IPS-15b (cell line): ENCODE measurements around the gene TMCO4.

ENCODE experiments used
- H3K27me3 ChIP-seq: one replicate; pipeline ENCODE4 v1.6.1; 2013; ENCODE audit warnings: low read length; ENCODE audit not compliant: control insufficient read depth, insufficient read depth
- H3K36me3 ChIP-seq: one replicate; pipeline ENCODE4 v1.6.1; 2013; ENCODE audit warnings: low read length; ENCODE audit not compliant: control insufficient read depth, insufficient read depth
- H3K4me1 ChIP-seq: one replicate; pipeline ENCODE4 v1.6.1; 2013; ENCODE audit warnings: mild to moderate bottlenecking, low read length; ENCODE audit not compliant: control insufficient read depth, insufficient read depth
- H3K4me3 ChIP-seq: one replicate; pipeline ENCODE4 v1.5.1; 2013; ENCODE audit warnings: low read depth, low read length
- H3K9ac ChIP-seq: one replicate; pipeline ENCODE4 v1.6.1; 2013; ENCODE audit warnings: low read depth, mild to moderate bottlenecking, low read length
- H3K9me3 ChIP-seq: one replicate; pipeline ENCODE4 v1.6.1; 2013; ENCODE audit warnings: mild to moderate bottlenecking, low read length; ENCODE audit not compliant: control insufficient read depth, insufficient read depth

Gene TMCO4

DNA sequence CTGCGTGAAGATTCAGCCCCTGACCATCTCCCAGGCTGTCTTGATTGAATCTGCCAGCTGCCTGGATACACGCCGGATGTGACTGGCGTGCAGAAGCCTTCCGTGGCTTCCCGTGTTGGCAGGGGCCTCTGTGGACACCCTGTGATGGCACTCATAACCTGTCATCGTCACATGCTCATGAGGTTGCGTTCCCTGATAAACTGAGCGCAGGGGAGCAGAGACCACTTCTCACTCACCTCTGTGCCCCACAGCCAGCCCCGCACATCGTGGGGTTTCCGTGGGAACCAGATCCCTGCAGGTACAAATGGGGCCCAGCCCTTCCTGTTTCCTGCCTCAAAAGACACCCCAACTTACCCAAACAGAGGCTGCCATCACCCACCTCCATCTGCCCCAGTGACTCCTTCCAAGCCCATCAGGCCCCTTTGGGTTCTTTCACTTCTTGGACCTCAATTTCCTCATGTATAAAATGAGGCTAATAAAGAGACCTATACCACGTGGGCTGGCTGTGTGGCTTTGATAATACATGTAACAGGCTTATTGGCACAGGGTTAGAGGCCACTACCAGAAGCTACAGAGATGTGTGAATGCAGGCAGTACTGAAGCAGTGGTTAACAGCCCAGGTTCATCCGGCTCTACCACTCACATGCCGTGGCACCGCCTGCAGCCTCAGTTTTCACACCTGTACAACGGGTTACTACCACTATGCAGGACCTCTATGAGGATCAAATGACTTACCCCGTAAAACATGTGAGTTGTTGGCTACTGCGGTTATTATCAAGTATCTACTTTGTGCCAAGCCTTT lies 111.5 kb downstream of the TMCO4 start:
- Histone ChIP-seq H3K4me1 (peaks cover 5% of the 10 kb centered on the region), H3K4me3 (no peak overlapping the region), H3K27me3 (no peaks in the 10 kb centered on the region), H3K36me3 (no peaks in the 10 kb centered on the region), H3K9me3 (no peaks in the 10 kb centered on the region), H3K9ac (no peak overlapping the region)

DNA sequence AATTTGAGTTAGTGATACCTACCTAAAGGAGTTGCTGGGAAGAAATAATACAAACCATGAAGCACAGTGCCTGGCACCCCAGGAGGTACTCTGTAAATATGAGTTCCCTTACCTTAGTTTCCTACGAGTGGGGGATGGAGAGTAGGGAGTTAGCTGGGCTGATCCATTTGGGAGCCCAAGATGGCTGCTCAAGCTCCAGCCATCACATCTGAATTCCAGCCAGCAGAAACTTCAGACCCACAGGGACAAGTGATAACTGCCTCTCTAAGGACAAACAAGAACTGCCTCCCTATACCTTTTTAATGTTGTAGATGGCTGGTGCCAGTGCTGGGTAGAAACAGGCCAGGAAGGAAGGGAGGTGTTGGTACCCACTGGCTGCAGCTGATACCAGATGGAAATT lies 112.3 kb downstream of the TMCO4 start:
- H3K4me1 ChIP-seq: peaks cover 5% of the 10 kb centered on the region
- H3K4me3 ChIP-seq: no peak overlapping the region
- H3K9ac ChIP-seq: no peak overlapping the region
- no peaks in the 10 kb centered on the region for H3K9me3 ChIP-seq
- H3K27me3 ChIP-seq: no peaks in the 10 kb centered on the region
- H3K36me3 ChIP-seq: no peaks in the 10 kb centered on the region

DNA sequence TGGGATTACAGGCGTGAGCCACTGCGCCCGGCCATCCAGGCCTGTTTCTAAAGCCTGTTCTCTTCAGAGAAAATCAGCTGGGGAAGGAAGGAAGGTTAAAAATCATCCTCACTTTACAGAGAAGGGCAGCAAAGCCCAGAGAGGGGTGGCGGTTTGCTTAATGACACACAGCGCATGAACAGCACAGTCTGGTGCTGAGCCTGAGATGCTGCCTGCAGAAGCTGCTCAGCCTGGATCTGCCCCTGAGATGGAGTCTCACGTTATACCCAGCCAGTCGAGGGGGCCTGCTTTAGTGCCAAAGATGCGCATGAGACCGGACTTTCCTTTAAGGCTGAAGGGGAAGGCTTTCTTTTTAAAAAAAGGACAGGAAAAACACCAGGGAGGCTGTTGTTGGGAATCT lies 113.7 kb downstream of the TMCO4 start:
- Histone ChIP-seq H3K9me3 (no peaks in the 10 kb centered on the region), H3K36me3 (no peaks in the 10 kb centered on the region), H3K4me3 (no peak overlapping the region), H3K27me3 (no peaks in the 10 kb centered on the region), H3K9ac (no peak overlapping the region), H3K4me1 (peaks cover 5% of the 10 kb centered on the region)

DNA sequence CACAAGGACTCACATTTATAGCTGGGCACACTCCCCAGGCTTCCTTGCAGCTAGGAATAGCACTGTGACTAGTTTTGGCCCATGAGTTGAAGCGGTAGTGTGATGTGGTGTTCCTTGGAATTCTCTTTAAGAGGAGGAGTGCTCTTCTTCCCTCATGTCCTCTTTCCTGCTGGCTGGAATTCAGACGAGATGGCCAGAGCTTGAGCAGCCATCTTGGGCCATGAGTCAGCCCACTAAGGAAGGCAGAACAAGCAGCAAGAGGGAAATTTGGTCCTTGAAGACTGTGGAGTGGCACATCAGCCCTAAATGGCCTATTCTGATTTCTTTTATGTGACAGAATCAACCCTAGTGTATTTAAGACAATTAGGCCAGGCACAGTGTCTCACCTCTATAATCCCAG lies 115.0 kb downstream of the TMCO4 start:
- Histone ChIP-seq H3K9me3 (no peaks in the 10 kb centered on the region), H3K4me3 (no peak overlapping the region), H3K36me3 (no peaks in the 10 kb centered on the region), H3K4me1 (peaks cover 5% of the 10 kb centered on the region), H3K27me3 (no peaks in the 10 kb centered on the region), H3K9ac (no peak overlapping the region)

DNA sequence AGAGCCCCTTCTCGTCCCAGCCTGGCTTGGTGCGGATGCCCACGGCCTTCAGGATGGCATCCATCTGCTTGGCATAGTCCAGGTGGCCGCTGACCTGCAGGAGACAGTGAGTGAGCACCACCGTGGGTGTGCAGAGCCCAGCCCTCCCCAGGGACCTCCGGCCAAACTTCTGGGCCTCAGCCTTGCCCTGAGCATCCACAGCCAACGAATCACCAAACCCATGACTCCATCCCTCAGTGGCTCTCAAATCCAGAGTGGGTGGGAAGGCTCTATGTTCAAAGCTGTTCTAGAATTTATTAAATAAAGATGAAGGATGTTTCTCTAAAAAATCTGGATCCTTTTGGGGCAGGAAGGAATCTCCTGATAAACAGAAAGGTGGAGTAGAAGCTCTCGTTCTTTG lies 116.4 kb downstream of the TMCO4 start:
- H3K36me3 ChIP-seq: no peaks in the 10 kb centered on the region
- H3K4me3 ChIP-seq: no peak overlapping the region
- H3K9ac ChIP-seq: no peak overlapping the region
- H3K9me3 ChIP-seq: no peaks in the 10 kb centered on the region
- no peaks in the 10 kb centered on the region for H3K27me3 ChIP-seq
- peaks cover 5% of the 10 kb centered on the region for H3K4me1 ChIP-seq

DNA sequence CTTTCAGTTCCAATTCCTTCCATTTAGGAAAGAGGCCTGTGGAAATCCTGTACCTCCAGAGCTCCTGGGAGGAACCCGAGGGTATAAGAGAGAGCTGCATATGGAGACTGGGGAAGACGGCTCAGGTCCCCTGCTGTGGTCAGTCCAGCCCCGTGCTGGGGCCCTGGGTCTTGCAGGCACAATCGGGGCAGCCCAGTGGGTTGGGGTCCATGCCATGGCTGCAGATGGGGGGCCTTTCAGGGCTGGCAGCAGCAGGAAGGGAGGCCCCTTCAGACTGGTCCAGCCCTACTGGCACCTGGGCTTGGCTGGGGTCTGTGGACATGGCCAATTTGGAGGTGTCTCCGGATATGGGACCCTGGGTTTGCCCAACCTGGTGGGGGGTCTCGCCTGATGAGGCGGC lies 116.8 kb downstream of the TMCO4 start:
- Histone ChIP-seq H3K9me3 (no peaks in the 10 kb centered on the region), H3K4me1 (peaks cover 5% of the 10 kb centered on the region), H3K27me3 (no peaks in the 10 kb centered on the region), H3K9ac (no peak overlapping the region), H3K4me3 (no peak overlapping the region), H3K36me3 (no peaks in the 10 kb centered on the region)

DNA sequence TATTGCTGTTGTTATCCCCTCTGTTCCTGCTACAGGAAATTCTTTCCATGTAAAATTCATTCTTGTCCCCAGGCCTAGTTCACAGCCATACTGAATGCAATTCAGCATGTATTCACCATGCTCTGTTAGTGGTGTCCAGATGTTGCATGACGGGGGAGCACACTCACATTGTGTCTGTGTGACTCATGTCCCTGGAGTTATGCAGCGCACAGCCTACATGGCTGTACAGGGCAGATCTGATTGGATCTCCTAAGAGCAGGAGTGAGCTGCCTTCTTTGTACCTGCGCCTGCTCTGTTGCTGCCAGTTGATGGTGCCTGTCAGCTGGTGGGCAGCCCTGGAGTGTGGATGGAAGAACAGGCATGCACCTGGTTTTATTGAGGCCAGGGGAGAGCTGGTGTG lies 117.5 kb downstream of the TMCO4 start:
- Histone ChIP-seq H3K4me3 (no peak overlapping the region), H3K4me1 (peaks cover 5% of the 10 kb centered on the region), H3K9ac (no peak overlapping the region), H3K27me3 (no peaks in the 10 kb centered on the region), H3K36me3 (no peaks in the 10 kb centered on the region), H3K9me3 (no peaks in the 10 kb centered on the region)

DNA sequence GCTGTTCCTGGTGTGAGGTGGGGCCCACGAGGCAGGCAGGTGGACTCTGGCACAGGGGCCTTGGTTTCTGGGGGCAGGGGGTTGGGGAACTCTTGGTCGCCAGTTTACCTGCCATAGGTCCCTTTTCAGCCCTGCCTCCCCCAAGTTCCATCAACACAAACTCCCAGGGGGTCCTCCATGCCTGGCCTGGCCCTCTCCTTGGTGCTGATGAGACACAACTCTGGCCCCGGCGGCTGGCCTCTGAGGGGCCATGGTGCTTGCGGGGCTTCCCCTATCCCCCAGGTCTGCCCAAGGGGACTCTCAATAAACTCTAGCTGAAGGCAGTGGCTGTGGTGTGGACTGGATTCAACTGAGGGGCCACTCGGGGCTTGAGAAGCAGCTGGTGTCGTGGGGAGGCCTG lies 119.1 kb downstream of the TMCO4 start:
- Histone ChIP-seq H3K9me3 (no peaks in the 10 kb centered on the region), H3K27me3 (peaks cover 6% of the 10 kb centered on the region), H3K9ac (no peak overlapping the region), H3K4me3 (no peak overlapping the region), H3K4me1 (no peaks in the 10 kb centered on the region), H3K36me3 (no peaks in the 10 kb centered on the region)

DNA sequence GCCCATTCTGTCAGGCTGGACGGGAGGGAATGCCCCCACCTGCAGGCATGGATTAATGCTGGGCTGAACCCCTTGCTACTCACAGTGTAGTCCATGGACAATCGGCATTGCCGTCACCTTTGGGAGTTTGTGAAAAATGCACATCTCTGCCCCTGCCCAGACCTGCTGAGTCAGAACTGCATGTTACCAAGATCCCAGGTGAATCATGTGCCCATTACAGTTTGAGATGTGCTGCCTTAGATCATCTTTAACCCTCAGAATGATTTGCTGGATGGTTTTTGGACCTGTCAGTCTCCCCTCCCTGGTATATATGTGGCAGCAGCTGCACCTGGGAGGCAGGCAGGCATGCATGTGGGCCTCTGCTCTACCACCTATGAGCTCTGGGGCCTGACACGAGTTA lies 120.0 kb downstream of the TMCO4 start:
- H3K9me3 ChIP-seq: no peaks in the 10 kb centered on the region
- H3K9ac ChIP-seq: no peak overlapping the region
- H3K4me3 ChIP-seq: no peak overlapping the region
- H3K4me1 ChIP-seq: no peaks in the 10 kb centered on the region
- no peaks in the 10 kb centered on the region for H3K36me3 ChIP-seq
- peaks cover 13% of the 10 kb centered on the region for H3K27me3 ChIP-seq

DNA sequence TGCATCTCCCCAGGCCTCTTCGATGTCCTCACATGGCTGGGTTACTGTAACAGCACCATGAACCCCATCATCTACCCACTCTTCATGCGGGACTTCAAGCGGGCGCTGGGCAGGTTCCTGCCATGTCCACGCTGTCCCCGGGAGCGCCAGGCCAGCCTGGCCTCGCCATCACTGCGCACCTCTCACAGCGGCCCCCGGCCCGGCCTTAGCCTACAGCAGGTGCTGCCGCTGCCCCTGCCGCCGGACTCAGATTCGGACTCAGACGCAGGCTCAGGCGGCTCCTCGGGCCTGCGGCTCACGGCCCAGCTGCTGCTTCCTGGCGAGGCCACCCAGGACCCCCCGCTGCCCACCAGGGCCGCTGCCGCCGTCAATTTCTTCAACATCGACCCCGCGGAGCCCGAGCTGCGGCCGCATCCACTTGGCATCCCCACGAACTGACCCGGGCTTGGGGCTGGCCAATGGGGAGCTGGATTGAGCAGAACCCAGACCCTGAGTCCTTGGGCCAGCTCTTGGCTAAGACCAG lies 120.7 kb downstream of the TMCO4 start:
- no peak overlapping the region for H3K9ac ChIP-seq
- no peak overlapping the region for H3K4me3 ChIP-seq
- no peaks in the 10 kb centered on the region for H3K9me3 ChIP-seq
- H3K4me1 ChIP-seq: no peaks in the 10 kb centered on the region
- H3K27me3 ChIP-seq: peaks cover 15% of the 10 kb centered on the region
- H3K36me3 ChIP-seq: no peaks in the 10 kb centered on the region

DNA sequence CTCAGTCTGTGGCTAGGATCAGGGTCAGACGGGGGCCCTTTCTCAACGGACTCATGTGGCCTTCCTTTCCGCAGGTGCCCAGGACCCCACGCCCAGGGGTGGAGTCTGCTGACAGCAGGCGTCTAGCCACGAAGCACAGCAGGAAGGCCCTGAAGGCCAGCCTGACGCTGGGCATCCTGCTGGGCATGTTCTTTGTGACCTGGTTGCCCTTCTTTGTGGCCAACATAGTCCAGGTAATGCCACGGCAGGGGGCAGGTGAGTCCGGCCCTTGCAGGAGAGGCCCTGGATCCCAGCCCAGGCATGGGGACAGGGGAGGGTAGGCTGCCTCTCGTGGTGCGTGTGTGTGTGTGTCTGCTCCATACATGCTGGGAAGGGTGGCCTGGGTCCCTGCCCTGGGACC lies 121.2 kb downstream of the TMCO4 start:
- H3K4me1 ChIP-seq: no peaks in the 10 kb centered on the region
- no peak overlapping the region for H3K9ac ChIP-seq
- H3K36me3 ChIP-seq: no peaks in the 10 kb centered on the region
- no peak overlapping the region for H3K4me3 ChIP-seq
- H3K27me3 ChIP-seq: peaks cover 15% of the 10 kb centered on the region
- no peaks in the 10 kb centered on the region for H3K9me3 ChIP-seq

DNA sequence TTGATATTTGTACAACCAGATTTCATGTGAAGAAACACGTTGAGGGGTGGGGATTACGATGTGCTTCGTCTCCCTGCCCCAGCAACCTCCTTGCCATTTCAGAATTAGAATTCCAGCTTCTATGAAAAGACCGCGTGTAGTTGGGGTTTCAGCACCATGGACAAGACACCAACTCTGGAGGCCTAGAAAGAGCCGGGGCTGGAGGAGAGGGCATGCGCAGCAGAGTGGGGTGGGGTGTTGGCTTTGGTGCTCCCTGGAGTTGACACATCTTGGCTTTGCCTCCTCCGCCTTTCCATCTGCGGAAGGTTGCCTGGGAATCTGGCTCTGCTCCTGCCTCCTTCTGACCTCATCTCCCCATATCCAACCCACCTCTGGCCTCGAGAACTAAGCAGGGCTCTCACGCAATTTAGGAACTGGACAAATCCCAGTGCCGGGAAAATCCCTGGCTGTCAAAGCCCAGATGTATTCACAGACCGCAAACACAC lies 123.2 kb downstream of the TMCO4 start:
- Histone ChIP-seq H3K36me3 (no peaks in the 10 kb centered on the region), H3K4me3 (no peak overlapping the region), H3K9me3 (no peaks in the 10 kb centered on the region), H3K9ac (no peak overlapping the region), H3K27me3 (peaks cover 18% of the 10 kb centered on the region), H3K4me1 (no peaks in the 10 kb centered on the region)
